SK-N-SH treated with all-trans-retinoic acid at 6 μM for 48 hours (cell line): ENCODE measurements around the gene TRPC5OS.

ENCODE experiments used
- ARNTL ChIP-seq: fragments of 450-650 bp; formaldehyde crosslinking; IDR thresholded peaks from 2 replicates; pipeline ENCODE4 v1.5.0; 2020; ENCODE audit warnings: low read depth, mild to moderate bottlenecking, moderate library complexity, borderline replicate concordance
- ESRRG ChIP-seq: fragments of 250-450 bp; sonication (Bioruptor Pico); IDR thresholded peaks from 2 replicates; pipeline ENCODE4 v1.6.1; 2021; ENCODE audit warnings: mild to moderate bottlenecking
- OSR1 ChIP-seq: fragments of 250-450 bp; sonication (Bioruptor Pico); IDR thresholded peaks from 2 replicates; pipeline ENCODE4 v1.8.0; 2022; ENCODE audit warnings: moderate library complexity, mild to moderate bottlenecking, inconsistent platforms
- PPARA ChIP-seq: fragments of 250-450 bp; sonication (Bioruptor Pico); IDR thresholded peaks from 2 replicates; pipeline ENCODE4 v1.5.0; 2020; ENCODE audit warnings: mild to moderate bottlenecking, borderline replicate concordance
- RARB ChIP-seq: fragments of 250-450 bp; sonication (Bioruptor Pico); IDR thresholded peaks from 2 replicates; pipeline ENCODE4 v1.8.0; 2021; ENCODE audit warnings: mild to moderate bottlenecking, moderate library complexity
- SNAI2 ChIP-seq: fragments of 250-450 bp; sonication (Bioruptor Pico); IDR thresholded peaks from 2 replicates; pipeline ENCODE4 v1.5.0; 2020; ENCODE audit warnings: mild to moderate bottlenecking, moderate library complexity
- TCF4 ChIP-seq: fragments of 250-450 bp; sonication (Bioruptor Pico); IDR thresholded peaks from 2 replicates; pipeline ENCODE4 v1.8.0; 2021; ENCODE audit warnings: mild to moderate bottlenecking, moderate library complexity, borderline replicate concordance
- ZC3H10 ChIP-seq: fragments of 250-450 bp; sonication (Bioruptor Pico); IDR thresholded peaks from 2 replicates; pipeline ENCODE4 v1.5.1; 2021; ENCODE audit warnings: mild to moderate bottlenecking, moderate library complexity
- ZFP3 ChIP-seq: fragments of 250-450 bp; sonication (Bioruptor Pico); IDR thresholded peaks from 2 replicates; pipeline ENCODE4 v1.5.0; 2020; ENCODE audit warnings: mild to moderate bottlenecking, moderate library complexity
- ZFP30 ChIP-seq: fragments of 450-650 bp; formaldehyde crosslinking; IDR thresholded peaks from 2 replicates; pipeline ENCODE4 v1.5.0; 2022; ENCODE audit warnings: mild to moderate bottlenecking, moderate library complexity
- ZNF70 ChIP-seq: fragments of 450-650 bp; formaldehyde crosslinking; IDR thresholded peaks from 2 replicates; pipeline ENCODE4 v1.5.0; 2020; ENCODE audit warnings: mild to moderate bottlenecking, moderate library complexity
- TF ChIP-seq, protein P1 (sequence below): fragments of 250-450 bp; sonication (Bioruptor Pico); IDR thresholded peaks from 2 replicates; pipeline ENCODE4 v1.5.0; 2020; ENCODE audit warnings: mild to moderate bottlenecking, moderate library complexity
- TF ChIP-seq, protein P2 (sequence below): fragments of 250-450 bp; sonication (Bioruptor Pico); IDR thresholded peaks from 2 replicates; pipeline ENCODE4 v1.5.1; 2021; ENCODE audit warnings: mild to moderate bottlenecking, moderate library complexity
- TF ChIP-seq, protein P3 (sequence below): fragments of 250-450 bp; sonication (Bioruptor Pico); IDR thresholded peaks from 2 replicates; pipeline ENCODE4 v1.5.1; 2020; ENCODE audit warnings: low read depth, mild to moderate bottlenecking, moderate library complexity

DNA sequence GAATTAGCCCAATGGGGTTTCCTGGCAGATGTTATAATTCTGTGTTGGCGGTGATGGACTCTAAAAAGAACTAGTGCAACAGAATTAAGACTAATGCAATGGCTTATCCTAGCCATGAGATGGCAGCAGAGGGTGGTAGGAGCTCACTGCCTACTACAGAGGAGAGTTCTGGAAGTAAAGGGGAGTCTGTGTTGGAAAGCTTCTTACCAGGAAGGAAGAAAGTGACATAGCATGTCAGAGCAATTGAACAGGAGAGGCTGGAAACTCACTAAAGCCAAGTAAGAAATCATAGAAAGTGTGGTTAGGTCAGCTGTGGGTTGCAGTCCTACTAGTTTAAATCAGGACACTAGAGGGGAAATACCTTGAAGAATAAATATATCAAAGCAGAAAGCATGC, 6.3 kb upstream of the TRPC5OS start:
- TF ChIP-seq ESRRG (CRISPR knock-in tag): no peak
- TF ChIP-seq, protein P1, sequence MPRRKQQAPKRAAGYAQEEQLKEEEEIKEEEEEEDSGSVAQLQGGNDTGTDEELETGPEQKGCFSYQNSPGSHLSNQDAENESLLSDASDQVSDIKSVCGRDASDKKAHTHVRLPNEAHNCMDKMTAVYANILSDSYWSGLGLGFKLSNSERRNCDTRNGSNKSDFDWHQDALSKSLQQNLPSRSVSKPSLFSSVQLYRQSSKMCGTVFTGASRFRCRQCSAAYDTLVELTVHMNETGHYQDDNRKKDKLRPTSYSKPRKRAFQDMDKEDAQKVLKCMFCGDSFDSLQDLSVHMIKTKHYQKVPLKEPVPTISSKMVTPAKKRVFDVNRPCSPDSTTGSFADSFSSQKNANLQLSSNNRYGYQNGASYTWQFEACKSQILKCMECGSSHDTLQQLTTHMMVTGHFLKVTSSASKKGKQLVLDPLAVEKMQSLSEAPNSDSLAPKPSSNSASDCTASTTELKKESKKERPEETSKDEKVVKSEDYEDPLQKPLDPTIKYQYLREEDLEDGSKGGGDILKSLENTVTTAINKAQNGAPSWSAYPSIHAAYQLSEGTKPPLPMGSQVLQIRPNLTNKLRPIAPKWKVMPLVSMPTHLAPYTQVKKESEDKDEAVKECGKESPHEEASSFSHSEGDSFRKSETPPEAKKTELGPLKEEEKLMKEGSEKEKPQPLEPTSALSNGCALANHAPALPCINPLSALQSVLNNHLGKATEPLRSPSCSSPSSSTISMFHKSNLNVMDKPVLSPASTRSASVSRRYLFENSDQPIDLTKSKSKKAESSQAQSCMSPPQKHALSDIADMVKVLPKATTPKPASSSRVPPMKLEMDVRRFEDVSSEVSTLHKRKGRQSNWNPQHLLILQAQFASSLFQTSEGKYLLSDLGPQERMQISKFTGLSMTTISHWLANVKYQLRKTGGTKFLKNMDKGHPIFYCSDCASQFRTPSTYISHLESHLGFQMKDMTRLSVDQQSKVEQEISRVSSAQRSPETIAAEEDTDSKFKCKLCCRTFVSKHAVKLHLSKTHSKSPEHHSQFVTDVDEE (CRISPR knock-in tag): no peak
- TF ChIP-seq ZFP30: no peak
- TF ChIP-seq ARNTL: no peak
- TF ChIP-seq TCF4 (CRISPR knock-in tag): no peak
- no peak for TF ChIP-seq ZFP3 (CRISPR knock-in tag)
- TF ChIP-seq OSR1: no peak
- TF ChIP-seq ZNF70: no peak
- TF ChIP-seq RARB (CRISPR knock-in tag): no peak
- TF ChIP-seq SNAI2 (CRISPR knock-in tag): no peak
- TF ChIP-seq, protein P2, sequence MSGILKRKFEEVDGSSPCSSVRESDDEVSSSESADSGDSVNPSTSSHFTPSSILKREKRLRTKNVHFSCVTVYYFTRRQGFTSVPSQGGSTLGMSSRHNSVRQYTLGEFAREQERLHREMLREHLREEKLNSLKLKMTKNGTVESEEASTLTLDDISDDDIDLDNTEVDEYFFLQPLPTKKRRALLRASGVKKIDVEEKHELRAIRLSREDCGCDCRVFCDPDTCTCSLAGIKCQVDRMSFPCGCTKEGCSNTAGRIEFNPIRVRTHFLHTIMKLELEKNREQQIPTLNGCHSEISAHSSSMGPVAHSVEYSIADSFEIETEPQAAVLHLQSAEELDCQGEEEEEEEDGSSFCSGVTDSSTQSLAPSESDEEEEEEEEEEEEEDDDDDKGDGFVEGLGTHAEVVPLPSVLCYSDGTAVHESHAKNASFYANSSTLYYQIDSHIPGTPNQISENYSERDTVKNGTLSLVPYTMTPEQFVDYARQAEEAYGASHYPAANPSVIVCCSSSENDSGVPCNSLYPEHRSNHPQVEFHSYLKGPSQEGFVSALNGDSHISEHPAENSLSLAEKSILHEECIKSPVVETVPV: no peak
- no peak for TF ChIP-seq PPARA
- TF ChIP-seq ZC3H10: no peak
- TF ChIP-seq, protein P3, sequence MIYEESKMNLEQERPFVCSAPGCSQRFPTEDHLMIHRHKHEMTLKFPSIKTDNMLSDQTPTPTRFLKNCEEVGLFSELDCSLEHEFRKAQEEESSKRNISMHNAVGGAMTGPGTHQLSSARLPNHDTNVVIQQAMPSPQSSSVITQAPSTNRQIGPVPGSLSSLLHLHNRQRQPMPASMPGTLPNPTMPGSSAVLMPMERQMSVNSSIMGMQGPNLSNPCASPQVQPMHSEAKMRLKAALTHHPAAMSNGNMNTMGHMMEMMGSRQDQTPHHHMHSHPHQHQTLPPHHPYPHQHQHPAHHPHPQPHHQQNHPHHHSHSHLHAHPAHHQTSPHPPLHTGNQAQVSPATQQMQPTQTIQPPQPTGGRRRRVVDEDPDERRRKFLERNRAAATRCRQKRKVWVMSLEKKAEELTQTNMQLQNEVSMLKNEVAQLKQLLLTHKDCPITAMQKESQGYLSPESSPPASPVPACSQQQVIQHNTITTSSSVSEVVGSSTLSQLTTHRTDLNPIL (CRISPR knock-in tag): no peak
